ENCODE measurements around the gene SND1. TPM values are rescaled to one million over a fixed set of nuclear protein-coding genes. Genes with fewer than 3 reads are reported as not detected.

The SND1 gene
- total RNA-seq, 1 donor from 2014 or later = 201 TPM

DNA sequence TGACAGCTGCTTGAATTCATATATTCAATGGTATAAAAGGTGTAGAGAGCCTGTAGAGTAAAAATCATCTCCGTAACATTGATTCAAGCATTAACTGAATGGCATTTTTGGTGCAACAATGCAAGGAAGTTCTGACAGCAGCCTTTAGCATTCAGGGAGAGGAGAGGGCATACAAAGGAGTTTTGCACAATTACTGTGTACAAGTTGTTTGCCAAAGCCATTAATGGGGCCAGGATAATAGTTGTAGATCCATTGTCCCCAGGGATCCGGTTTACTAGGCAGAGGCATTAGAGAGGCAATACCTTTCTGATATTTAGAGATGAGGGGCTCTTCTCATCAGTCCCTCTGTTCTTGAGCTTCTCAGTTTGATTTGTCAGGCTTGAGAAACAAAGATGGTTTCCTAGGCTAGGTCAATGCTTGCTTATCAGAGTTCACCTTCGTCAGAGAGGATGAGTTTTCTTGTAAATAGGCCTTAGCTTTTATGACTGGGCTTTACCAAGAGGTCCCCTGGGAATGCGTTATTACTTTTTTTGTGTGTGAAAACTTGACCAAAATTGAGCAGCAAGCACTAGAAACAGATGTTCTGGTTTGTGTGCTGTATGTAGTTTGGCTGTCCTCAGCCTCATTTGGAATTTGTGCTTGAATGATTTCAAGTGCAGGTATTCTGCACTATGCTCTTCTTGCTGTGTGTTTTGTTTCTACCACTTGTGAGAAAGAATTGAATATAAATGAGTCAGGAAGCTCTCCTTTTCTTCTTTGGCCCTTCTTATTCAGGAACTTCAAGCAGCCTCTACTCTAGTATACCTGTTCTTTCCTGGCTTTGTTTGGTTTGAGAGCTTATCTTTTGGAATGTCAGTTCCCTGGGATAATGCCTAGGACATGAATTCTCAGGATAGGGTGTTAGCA is 32.0 kb downstream of the SND1 start:
- DNase-seq (ENCODE audit: low read depth) = no peak

DNA sequence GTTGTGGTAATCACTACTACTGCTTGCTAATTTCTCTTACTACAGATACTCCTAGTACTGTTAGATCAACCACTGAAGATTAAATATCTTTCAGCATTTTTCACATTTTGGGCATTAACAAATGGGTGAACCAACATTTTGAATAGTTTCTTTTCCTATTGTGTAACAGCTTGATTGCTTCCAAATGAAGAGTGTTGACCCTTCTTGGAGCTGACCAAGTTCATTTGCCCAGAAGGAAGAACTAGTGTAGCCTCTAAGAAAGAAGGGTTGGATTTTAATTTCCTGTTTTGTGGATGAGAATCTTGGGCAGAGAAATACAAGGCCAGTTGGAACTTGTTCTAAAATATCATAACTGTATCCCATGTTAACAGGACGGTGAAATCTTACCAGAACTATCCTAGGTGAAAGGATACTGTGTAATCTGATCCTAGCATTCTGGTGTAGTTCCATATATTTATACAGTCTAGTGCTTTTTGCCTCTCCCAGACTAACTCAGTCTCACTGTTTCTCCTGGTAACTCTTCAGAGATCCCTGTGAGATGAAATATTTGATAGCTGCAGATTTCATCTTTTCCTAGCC is 37.3 kb downstream of the SND1 start:
- no peak for DNase-seq (ENCODE audit: low read depth)

DNA sequence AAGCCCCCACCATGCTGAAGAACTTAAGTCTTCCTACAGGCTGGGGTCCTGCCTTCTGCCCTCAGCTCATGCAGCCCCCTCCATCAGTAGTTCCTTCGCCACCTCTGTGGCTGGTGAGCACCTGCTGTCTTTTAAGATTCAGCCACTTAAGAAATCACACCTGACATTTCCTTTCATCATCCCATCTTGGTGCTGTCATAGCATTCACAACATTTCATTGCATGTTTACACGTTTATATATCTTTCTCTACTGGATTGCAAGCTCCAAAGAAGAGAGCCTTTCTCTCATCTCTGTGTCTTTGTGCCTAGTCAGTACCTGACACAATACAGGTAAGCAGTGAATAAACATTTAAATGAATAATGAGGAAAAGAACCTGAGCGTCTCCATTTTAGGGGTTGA is 38.3 kb downstream of the SND1 start:
- no peak for DNase-seq (ENCODE audit: low read depth)

DNA sequence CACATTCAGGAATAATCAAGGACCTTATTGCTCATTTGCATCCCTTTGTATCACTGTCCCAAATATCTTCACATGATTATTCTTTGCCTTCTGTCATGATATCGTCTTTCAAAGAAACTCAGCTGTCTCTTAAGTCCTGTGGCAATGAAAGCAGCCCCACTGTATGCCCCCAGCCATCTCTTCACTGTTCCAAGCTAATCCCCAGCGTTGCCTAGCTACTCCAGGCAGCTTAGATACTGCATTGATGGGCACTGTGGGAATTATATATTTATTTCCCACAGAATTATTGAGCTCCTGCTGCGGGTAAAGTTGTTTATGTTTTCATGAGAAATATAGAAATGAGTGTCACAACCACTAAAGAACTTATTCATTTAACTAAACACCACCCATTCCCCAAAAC is 38.8 kb downstream of the SND1 start:
- no peak for DNase-seq (ENCODE audit: low read depth)

DNA sequence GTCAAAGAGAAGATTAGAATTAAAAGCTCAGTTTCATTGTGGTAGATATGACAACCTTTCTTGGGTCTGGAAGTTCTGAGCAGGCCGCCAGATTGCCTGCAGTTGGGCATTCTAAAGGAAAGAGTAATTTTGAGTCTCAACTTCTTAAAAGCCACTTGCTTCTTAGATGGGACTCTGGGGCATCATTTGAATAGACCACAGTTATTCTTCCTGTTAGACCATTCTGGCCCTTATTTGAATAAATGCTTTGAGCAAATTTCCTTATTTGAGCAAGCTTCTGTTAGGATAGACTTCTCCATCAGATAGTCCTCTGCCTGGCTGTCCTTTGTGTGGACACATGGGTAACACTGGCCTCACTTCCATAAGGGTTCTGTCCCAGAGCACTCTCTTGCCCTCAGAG is 40.2 kb downstream of the SND1 start:
- no peak for DNase-seq (ENCODE audit: low read depth)

DNA sequence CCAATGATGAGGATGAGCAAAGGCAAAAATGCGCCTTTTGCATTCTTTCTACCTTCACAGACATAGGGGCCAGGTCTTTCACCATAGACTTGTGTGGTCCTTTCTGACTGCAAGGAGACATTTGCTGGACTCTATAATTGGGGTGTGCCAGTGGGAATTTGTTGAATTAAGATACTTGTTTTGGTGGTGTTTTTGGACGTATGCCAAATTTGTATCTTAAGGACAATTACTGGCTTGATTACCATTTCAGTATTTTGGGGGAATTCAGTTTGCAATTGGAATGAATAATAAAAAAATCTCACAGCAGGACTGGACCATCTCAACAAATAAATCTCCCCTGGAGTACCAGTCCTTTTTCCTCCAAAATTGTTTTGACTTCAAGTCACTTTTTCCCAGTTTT is 47.9 kb downstream of the SND1 start:
- no peak for DNase-seq (ENCODE audit: low read depth)

DNA sequence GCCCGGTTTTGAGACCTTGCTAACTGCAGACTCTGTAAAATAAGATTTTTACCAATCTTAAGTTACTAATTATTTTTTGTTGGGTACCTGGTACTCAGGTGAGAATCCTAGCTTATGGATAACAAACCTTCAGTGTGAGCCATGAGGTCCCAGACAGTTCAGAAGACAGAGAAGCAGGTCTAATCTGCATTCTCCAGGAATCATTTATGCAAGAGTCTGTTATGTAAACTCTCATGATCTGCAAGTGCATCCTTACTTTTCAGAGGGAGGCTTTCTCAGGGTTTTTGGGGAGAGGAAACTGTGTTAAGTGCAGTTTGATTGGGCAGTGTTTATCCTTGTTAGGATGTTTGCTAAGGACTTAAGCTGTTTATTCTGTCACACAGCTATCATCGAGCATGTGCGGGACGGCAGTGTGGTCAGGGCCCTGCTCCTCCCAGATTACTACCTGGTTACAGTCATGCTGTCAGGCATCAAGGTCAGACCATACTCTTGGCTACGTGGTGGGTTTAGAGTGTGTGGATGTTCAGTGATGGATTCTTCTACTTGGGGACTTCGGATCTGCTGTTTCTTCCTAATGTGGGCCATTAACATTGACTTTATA is 50.2 kb downstream of the SND1 start:
- no peak for DNase-seq (ENCODE audit: low read depth)

DNA sequence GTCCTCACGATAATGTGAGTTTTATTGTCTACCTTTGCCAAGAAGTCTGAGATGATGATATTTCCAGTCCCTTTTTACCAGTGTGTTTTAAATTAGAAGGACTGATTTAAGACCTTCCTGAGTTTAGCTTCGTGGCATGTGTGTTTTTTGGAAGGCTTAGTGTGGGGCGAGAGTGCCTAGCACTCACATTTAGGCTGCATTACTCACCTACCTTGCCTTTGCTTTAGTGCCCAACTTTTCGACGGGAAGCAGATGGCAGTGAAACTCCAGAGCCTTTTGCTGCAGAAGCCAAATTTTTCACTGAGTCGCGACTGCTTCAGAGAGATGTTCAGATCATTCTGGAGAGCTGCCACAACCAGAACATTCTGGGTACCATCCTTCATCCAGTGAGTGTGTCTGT is 50.9 kb downstream of the SND1 start:
- no peak for DNase-seq (ENCODE audit: low read depth)

DNA sequence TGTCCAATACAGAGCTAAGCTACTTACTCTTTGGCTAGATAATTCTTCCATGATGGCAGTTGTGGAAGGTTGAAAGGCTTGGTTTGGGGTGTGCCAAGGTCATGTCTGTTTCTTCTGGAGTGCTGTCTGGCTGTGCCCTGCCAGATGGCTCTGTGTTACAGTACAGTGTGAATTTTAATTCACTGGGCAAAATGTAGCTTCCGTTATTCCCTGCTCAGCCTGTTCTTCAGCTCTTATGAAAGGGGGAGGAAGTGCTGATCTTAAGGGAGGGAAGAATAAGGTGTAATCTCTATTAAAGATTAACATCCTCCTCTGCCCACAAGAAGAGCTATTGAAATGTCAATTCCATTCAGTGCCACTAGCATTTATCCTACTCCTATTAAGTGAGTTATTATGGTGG is 52.2 kb downstream of the SND1 start:
- DNase-seq (ENCODE audit: low read depth) = peak; percentile 80

DNA sequence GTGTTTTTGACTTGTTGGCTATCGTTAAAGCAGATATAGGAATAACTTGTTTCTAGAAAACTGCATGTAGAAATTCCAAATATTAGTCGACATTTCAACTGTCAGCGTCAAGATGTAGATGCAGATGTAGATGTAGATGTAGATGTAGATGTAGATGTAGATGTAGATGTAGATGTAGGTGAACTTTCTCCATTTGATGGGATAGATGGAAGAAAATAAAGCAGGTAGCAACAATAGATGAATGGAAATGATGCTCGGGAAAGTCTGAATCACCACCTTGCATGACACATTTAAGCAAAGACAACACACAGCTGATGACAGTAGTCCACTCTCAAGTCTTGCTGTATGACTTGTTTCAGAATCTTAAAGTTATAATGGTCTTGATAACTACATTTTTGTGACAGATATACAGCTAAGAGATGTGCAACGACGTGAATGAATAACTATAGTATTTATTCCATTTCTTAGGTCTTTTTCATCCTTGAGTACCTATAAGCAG is 53.5 kb downstream of the SND1 start:
- peak; percentile 6 for DNase-seq (ENCODE audit: low read depth)

DNA sequence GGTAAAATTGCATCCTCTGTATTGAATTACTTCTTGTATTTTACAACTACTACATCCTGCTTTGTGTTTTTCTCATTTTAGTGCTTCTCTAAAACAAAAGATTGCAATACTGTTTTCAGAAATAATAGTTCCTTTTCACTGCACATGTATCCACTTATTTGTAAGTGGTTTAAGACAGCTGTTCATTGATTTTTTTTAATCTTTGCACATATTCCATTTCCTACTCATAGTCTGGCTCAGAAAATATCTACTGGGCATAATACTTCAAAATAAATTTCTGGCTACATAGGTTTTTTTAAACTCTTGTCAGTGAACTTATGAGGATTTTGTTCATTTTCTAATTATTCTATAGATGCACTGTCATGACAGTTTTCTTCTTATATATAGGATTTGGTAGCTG is 54.8 kb downstream of the SND1 start:
- DNase-seq (ENCODE audit: low read depth) = no peak

DNA sequence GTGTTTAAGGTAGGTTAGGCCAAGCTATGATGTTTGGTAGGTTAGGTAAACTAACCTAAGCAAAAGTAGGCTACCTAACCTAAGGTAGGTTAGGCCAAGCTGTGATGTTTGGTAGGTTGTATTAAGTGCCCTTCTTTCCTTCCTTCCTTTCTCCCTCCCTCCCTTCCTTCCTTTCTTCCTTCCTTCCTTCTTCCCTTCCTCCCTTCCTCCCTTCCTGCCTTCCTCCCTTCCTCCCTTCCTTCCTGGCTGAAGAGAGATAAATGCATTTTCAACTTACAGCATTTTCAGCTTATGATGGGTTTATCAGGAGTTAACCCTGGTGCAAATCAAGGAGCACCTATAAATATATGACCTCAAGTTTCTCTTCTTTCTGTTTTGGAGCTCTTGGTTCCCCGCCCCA is 56.2 kb downstream of the SND1 start:
- no peak for DNase-seq (ENCODE audit: low read depth)

DNA sequence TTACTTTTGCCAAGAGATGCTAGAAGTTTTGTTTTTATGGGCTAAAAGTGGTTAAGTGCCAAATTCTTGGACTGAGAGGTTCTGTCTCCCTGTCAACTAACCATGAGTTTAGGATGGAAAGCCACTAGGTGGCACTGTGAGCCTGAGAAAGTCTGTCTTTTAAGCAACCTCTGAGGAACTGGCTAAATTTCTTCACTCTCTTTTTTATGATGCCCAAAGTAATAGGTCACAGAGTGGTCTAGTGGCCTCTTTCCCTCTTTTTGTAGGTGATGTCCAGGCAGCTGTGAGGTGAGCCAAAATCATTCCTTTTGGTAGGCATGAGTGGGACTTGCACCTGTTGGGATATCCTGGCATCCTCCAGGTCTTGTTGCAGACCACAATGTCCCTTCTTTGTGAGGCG is 56.8 kb downstream of the SND1 start:
- DNase-seq (ENCODE audit: low read depth) = peak; percentile 80

DNA sequence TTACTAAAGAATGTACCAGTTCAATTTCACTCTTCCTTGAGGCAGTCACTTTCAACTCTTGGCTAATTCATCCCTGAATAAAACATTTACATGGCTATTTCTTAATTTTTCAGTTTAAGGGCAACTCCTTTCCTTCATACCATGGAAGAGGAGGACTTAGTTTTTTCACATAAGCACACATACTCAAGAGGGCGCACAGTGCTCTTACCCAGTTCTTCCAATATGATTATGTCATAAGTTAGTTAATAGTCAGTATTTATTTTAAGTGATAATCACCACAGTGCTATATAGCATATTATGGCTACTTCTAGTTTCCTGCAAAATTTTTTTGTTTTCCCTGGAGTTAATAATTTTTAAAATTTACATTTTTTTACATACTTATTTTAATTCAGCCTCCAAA is 58.6 kb downstream of the SND1 start:
- no peak for DNase-seq (ENCODE audit: low read depth)

DNA sequence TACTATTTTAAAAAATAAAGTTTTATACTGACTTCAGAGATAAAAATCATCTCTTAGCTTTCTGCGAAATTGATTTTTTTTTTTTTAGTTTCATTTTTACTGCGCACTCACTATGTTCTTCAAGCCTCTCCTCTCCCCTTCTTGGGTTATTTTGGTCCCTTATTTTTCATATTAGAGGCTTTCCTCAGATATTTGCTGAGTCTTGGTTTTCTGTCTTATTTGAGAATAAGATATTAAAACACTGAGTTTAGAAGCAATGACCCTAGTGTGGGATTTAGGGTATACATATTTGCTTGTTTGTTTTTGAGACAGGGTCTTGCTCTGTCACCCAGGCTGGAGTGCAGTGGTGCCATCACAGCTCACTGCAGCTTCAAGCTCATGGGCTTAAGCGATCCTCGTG is 59.9 kb downstream of the SND1 start:
- no peak for DNase-seq (ENCODE audit: low read depth)

DNA sequence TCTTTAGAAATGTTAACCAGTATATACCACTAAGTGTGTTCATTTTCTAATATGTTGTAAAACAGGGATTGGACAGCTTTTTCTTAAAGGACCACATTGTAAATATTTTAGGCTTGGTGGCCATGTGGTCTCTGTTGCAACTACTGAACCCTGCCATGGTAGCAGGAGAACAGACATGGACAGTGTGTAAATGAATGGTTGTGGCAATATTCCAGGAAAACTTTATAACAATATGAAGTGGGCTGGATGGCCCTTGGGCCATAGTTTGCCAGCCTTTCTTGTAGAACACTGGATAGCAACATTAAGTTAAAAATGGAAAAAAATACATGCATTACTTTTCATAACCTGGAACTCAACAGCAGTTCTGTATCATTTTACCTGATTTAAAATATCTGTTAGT is 61.0 kb downstream of the SND1 start:
- DNase-seq (ENCODE audit: low read depth) = no peak

DNA sequence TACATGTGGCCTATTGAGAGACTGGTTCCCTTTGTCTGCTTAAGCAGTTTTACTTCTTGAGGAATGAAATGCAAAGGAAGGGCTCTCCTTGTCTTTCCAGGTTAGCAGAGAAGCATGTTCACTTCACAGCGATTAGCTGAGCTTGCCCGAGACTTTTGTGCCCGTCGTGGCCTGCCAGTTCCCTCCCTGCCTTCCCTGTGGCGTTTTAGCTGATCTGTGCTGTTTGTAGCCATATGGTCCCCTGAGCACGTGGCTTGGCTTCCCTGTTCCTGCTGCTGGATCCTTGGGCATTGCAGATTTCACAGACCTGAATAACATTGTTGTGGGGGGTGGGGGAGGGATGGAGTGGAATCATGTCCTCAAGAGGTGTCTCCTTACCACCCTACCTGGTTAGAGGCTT is 61.8 kb downstream of the SND1 start:
- DNase-seq (ENCODE audit: low read depth) = no peak

DNA sequence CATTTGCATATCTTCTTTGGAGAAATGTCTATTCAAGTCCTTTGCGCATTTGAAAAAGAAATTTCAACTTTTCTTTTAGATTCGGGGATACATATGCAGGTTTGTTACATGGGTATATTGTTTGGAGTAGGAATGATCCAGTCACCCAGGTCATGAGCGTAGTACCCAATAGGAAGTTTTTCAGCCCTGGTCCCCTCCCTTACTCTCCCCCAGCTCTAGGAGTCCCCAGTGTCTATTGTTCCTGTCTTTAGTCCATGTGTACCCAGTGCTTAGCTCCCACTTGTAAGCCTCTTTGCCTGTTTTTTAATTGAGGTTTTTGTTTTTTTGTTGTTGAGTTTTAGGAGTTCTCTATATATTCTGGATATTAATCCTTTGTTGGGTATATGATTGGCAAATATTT is 63.3 kb downstream of the SND1 start:
- DNase-seq (ENCODE audit: low read depth) = no peak

DNA sequence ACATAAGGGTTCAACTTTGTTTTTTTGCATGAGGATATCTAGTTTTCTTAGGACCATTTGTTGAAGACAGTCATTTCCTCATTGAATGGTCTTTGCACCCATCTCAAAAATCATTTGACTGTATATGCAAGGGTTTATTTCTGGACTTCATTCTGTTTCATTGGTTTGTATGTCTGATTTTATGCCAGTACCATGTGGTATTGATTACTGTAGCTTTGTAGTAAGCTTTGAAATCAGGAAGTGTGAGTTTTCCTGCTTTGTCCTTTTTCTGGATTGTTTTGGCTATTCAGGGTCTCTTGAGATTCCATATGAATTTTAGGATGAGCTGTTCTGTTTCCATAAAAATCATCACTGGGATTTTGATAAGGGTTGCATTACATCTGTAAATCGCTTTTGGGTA is 63.9 kb downstream of the SND1 start:
- DNase-seq (ENCODE audit: low read depth) = no peak

DNA sequence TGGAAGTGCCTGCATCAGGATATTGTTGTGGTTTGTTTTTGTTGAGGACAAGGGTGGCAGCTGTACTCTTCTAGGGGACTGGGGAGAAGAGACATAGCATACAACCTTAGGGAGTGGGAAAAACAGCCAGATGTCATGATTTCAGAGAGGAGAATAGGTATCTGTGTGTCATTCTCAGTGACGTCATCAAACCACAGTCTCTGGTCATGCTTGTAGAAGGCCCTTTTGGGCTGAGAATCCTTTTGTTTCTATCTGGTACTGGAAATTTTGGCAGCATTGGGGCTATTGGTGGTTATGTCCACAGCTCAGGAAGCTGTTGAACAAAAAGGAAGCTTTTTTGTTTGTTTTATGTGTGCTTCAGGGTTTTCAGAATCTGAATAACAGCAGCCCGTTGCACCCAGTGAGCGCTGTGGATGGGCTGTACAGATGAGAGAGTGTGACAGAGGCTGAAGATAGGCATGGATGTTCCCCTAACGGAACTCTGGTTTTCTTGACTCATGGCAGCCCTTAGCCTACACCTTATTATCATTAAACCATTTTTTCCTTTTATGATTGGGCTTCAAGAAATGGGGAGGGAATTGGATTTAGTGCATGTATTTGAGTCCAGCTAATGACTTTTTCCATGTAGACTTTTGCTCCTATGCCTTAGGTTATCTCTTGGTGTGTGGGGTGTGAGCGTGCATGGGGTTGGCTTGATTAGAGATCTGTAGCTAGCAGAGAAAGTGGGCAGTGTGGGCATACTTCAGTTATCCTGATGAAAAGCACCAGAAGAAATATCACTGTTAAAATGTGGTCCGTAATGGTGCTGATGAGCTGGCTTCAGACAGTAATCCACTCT is 65.7 kb downstream of the SND1 start:
- no peak for DNase-seq (ENCODE audit: low read depth)

DNA sequence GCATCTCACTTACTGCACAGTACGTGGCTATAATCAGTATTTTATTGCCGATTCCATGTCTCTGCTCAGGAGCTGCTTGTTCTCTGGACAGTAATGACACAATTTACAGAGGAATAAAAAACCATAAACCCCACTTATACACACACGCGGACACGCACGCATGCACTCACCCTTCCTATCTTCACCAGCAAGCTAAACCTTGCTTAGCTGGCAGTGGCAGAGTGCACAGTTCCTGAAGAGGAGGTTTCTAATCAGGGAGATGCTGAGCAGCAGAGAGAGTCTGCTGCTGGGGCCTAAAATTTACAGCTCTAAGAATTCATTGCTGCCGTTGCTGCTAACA is 66.3 kb downstream of the SND1 start:
- DNase-seq (ENCODE audit: low read depth) = no peak

DNA sequence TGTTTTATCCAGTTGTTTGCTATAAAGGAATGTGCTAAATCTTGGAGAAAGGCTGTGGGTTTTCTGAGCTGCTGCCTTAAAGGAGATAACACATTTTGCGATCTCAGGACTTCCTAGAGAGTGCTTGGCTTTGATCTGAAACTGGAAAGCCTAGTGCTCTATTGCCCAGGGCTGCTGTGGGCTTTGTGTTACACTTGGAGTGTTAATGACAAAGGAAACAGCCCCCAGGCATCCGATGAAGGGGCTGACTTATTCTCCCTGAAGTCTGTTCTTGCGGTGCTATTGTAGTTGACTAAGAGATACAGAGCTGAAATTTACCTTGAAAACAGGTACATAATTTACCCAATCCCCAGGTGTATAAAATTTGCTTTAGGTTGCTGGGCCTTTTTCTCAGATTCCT is 74.5 kb downstream of the SND1 start:
- DNase-seq (ENCODE audit: low read depth) = no peak
